Measurements from ENCODE around the gene WNK1.
"Not testable (repeated sequence)": the region's sequence is repeated elsewhere in the genome, so short reads cannot be mapped to it uniquely, and the experiment has no call there.

The WNK1 gene

DNA sequence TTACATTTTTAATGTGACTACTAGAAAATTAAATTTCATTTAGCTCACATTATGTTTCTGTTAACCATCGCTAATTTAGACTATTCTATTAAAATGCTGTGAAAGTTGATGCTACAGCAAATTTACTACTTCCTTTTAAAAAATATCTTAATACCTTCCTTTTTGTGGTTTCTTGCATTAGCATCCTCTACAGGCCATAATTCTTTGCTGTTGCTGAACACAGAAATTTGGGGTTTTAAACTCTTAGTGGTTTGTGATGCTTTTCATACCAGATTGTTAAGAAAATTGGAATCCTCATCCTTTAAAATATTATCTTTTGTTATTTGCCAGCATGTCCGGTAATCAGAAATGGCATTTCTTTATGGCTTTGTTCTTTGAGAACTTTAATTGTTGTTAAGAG, 18.1 kb downstream of the WNK1 start:
- Histone ChIP-seq H3K9ac (no peak overlapping the region), H2AFZ (no peak overlapping the region), H3K4me3 (ENCODE audit: low read depth, low read length) (no peak overlapping the region), H3K36me3 (ENCODE audit: control insufficient read depth, insufficient read depth, low read length) (no peaks in the 10 kb centered on the region), H3K27ac (no peak overlapping the region), H3K27me3 (ENCODE audit: control insufficient read depth, insufficient read depth, low read length) (no peaks in the 10 kb centered on the region), H3K9me3 (ENCODE audit: control insufficient read depth, low read length) (no peaks in the 10 kb centered on the region), H3K4me1 (peaks cover 9% of the 10 kb centered on the region), H3K79me2 (peaks cover 65% of the 10 kb centered on the region), H3K4me2 (ENCODE audit: low read length) (no peak overlapping the region)
- TF ChIP-seq, protein P1, sequence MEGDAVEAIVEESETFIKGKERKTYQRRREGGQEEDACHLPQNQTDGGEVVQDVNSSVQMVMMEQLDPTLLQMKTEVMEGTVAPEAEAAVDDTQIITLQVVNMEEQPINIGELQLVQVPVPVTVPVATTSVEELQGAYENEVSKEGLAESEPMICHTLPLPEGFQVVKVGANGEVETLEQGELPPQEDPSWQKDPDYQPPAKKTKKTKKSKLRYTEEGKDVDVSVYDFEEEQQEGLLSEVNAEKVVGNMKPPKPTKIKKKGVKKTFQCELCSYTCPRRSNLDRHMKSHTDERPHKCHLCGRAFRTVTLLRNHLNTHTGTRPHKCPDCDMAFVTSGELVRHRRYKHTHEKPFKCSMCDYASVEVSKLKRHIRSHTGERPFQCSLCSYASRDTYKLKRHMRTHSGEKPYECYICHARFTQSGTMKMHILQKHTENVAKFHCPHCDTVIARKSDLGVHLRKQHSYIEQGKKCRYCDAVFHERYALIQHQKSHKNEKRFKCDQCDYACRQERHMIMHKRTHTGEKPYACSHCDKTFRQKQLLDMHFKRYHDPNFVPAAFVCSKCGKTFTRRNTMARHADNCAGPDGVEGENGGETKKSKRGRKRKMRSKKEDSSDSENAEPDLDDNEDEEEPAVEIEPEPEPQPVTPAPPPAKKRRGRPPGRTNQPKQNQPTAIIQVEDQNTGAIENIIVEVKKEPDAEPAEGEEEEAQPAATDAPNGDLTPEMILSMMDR (IDR thresholded peaks at IDR 0.05) = no peak

DNA sequence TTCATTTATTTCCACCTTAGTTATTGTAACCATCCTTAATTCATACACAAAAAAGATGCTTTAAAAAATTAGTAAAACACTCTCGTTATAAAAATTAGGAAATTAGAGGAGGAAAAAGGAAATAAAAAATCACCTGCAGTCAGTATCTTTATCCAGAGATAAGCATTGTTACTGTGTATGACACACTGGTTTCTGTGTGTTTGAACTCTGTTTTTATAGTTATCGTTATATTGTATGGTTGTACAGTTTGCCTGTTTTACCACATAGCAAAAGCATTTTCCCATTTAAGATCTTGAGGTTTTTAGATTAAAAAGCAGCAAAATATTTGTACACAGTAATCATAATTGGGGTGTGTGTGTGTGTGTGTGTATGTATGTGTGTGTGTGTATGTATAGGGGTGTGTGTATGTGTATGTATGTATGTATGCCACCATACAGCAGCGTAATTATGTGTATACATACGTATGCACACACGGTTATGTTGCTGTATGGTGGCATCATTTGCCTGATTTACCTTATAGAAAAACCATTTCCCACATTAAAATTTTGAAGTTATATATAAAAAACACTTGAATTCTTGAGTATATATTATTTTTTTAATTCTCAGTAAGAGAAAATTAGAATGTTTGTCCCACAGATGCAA, 19.8 kb downstream of the WNK1 start:
- Histone ChIP-seq H3K27ac (no peak overlapping the region), H3K36me3 (ENCODE audit: control insufficient read depth, insufficient read depth, low read length) (no peaks in the 10 kb centered on the region), H3K9me3 (ENCODE audit: control insufficient read depth, low read length) (no peaks in the 10 kb centered on the region), H3K27me3 (ENCODE audit: control insufficient read depth, insufficient read depth, low read length) (no peaks in the 10 kb centered on the region), H3K4me3 (ENCODE audit: low read depth, low read length) (no peak overlapping the region), H3K4me2 (ENCODE audit: low read length) (no peak overlapping the region), H2AFZ (no peak overlapping the region), H3K9ac (no peak overlapping the region), H3K4me1 (peaks cover 9% of the 10 kb centered on the region), H3K79me2 (peaks cover 65% of the 10 kb centered on the region)
- TF ChIP-seq, protein P1 (IDR thresholded peaks at IDR 0.05) = no peak

DNA sequence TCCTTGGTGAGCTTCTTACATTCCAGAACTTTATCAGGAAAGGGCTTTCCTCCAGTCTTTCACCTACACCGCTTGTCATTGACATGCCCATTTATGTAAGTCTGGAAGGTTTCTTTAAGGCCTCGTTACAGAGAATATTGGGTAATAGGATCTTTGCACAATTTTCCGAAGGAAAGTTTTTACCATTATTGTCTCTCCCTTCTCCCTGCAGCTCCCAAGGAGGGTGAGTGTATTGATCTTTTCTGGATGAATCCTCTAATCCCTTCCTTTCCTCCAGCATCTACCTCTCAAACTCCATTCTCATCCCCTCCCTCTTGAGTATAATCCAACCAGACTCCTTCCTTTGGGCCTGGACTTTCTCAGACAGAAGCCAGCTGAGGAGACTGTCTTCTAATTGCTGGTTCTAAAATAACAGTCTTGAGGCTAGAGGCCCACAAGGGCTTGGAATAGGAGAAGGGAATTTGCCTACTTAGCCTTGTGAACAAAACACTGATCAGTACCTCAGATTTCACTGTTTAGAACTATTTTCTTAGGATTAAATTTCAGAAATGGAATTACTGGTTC, 21.8 kb downstream of the WNK1 start:
- Histone ChIP-seq H3K4me3 (ENCODE audit: low read depth, low read length) (no peak overlapping the region), H3K27ac (peak overlapping the region; percentile 37), H3K9ac (no peak overlapping the region)

DNA sequence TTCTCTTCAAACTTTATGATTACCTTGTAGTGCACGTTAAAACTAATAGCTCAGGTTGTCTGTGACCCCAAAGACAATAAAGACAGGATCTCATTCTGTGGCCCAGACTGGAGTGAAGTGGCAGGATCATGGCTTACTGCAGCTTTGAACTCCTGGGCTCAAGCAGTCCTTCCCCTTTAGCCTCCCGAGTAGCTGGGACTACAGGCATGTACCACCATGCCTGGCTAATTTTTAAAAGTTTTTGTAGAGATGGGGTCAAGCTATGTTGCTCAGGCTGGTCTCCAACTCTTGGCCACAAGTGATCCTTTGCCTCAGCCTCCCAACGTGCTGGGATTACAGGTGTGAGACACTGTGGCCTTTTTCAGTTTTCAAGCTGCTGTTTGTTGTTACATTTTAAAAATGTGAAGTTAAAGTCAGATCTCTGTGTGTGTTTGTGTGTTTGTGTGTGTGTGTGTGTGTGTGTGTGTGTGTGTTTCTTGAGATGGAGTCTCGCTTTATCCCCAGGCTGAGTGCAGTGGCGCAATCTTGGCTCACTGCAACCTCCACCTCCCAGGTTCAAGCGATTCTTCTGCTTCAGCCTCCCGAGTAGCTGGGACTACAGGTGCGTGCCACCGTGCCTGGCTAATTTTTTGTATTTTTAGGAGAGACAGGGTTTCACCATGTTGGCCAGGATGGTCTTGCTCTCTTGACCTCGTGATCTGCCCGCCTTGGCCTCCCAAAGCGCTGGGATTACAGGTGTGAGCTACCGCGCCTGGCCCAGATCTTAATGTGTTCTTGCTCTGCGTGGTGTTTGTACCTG, 23.8 kb downstream of the WNK1 start:
- H3K9me3 ChIP-seq (ENCODE audit: control insufficient read depth, low read length); H2AFZ ChIP-seq; H3K27ac ChIP-seq; H3K36me3 ChIP-seq (ENCODE audit: control insufficient read depth, insufficient read depth, low read length); H3K9ac ChIP-seq; H3K4me3 ChIP-seq (ENCODE audit: low read depth, low read length); H3K4me2 ChIP-seq (ENCODE audit: low read length); H3K27me3 ChIP-seq (ENCODE audit: control insufficient read depth, insufficient read depth, low read length): not testable (repeated sequence)
- Histone ChIP-seq H3K4me1 (peaks cover 13% of the 10 kb centered on the region), H3K79me2 (peaks cover 53% of the 10 kb centered on the region)

More for the DNA sequence above, 21.8 kb downstream of the WNK1 start:
- peak overlapping the region; percentile 19 for H3K4me2 ChIP-seq (ENCODE audit: low read length)
- peaks cover 60% of the 10 kb centered on the region for H3K79me2 ChIP-seq
- no peaks in the 10 kb centered on the region for H3K9me3 ChIP-seq (ENCODE audit: control insufficient read depth, low read length)
- H2AFZ ChIP-seq = no peak overlapping the region
- H3K4me1 ChIP-seq = peaks cover 13% of the 10 kb centered on the region
- no peaks in the 10 kb centered on the region for H3K36me3 ChIP-seq (ENCODE audit: control insufficient read depth, insufficient read depth, low read length)
- H3K27me3 ChIP-seq (ENCODE audit: control insufficient read depth, insufficient read depth, low read length) = no peaks in the 10 kb centered on the region
- TF ChIP-seq, protein P1 (IDR thresholded peaks at IDR 0.05) = no peak

DNA sequence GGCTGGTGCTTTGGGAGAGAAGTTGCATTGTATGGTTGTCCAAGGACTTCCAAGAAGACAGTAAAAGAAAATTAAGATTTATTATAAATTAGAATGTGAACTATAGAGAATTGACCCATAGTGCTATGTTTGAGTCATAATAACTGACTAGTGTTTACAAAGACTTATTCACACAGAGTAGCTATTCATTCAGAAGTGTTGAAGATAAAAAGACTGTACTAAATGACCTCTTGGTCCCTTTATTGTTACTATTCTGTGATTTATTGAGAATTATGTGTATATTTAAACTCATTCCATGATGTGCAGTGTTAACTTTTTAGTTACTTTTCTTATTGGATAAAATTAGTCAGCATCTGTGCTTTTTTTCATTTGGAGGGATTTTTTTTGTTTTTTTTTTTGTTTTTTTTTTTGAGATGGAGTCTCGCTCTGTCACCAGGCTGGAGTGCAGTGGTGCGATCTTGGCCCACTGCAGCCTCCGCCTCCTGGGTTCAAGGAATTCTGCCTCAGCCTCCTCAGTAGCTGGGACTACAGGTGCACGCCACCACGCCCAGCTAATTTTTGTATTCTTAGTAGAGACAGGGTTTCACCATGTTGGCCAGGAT, 24.5 kb downstream of the WNK1 start:
- not testable (repeated sequence) for H3K27ac ChIP-seq; H2AFZ ChIP-seq; H3K9me3 ChIP-seq (ENCODE audit: control insufficient read depth, low read length); H3K4me2 ChIP-seq (ENCODE audit: low read length); H3K36me3 ChIP-seq (ENCODE audit: control insufficient read depth, insufficient read depth, low read length); H3K27me3 ChIP-seq (ENCODE audit: control insufficient read depth, insufficient read depth, low read length); H3K9ac ChIP-seq; H3K4me3 ChIP-seq (ENCODE audit: low read depth, low read length)
- Histone ChIP-seq H3K4me1 (peaks cover 14% of the 10 kb centered on the region), H3K79me2 (peaks cover 47% of the 10 kb centered on the region)

Measured in parathyroid adenoma (tissue), 2 donors.